Measurements from ENCODE around the gene TMPRSS11A.

Gene TMPRSS11A

DNA sequence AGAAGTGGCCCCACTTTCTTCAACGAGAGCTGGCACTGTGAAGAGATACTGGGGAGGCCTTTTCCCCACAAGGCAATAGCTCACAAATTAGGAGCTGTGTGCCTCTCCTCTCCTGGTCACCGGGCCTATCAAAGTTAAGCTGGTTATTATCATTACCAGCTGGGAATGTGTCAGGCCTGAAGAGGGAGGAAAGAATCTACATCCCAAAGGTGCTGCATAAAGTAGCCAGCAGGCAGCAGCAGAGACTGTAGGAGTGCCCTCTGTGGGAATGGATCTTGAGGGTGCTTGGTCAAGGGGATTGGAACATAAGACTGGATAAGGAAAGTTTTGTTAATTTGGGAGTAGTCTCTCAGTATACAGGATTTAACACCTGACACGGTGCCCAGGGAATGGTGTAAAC is 70.4 kb downstream of the TMPRSS11A start:
- no peaks in the 10 kb centered on the region for H3K4me1 ChIP-seq (ENCODE audit: control insufficient read depth, insufficient read depth, low read length)
- H3K9me3 ChIP-seq (ENCODE audit: control insufficient read depth, insufficient read depth, low read depth, low read length): no peaks in the 10 kb centered on the region
- no peak overlapping the region for H3K27ac ChIP-seq (ENCODE audit: low read depth, low read length)
- H3K27me3 ChIP-seq (ENCODE audit: control insufficient read depth, insufficient read depth, low read length): no peaks in the 10 kb centered on the region
- H3K9ac ChIP-seq (ENCODE audit: low read length): no peak overlapping the region
- no peaks in the 10 kb centered on the region for H3K36me3 ChIP-seq (ENCODE audit: control insufficient read depth, insufficient read depth, low read length)
- no peak overlapping the region for H3K4me3 ChIP-seq (ENCODE audit: low read depth, low read length)

DNA sequence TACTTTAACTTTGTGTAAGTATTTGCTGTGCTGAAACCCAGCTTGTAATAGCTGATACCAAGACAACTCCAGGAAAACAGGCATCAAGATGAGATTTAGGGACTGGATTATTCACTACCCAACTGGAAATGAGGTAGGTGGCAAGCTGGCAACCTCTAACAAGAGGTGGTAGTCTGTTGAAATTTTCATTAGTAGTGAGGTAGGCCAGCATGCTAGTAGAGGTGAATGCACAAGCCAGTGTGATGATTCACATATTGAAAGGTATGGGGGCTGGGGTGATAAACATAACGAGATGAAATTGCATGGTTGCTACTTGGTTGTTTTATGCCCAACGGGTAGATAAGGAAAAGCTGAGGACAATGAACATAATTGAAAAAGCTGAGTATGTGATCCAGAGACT is 71.0 kb downstream of the TMPRSS11A start:
- H3K9ac ChIP-seq (ENCODE audit: low read length): no peak overlapping the region
- no peaks in the 10 kb centered on the region for H3K27me3 ChIP-seq (ENCODE audit: control insufficient read depth, insufficient read depth, low read length)
- no peak overlapping the region for H3K27ac ChIP-seq (ENCODE audit: low read depth, low read length)
- H3K9me3 ChIP-seq (ENCODE audit: control insufficient read depth, insufficient read depth, low read depth, low read length): no peaks in the 10 kb centered on the region
- H3K4me3 ChIP-seq (ENCODE audit: low read depth, low read length): no peak overlapping the region
- no peaks in the 10 kb centered on the region for H3K36me3 ChIP-seq (ENCODE audit: control insufficient read depth, insufficient read depth, low read length)
- no peaks in the 10 kb centered on the region for H3K4me1 ChIP-seq (ENCODE audit: control insufficient read depth, insufficient read depth, low read length)

DNA sequence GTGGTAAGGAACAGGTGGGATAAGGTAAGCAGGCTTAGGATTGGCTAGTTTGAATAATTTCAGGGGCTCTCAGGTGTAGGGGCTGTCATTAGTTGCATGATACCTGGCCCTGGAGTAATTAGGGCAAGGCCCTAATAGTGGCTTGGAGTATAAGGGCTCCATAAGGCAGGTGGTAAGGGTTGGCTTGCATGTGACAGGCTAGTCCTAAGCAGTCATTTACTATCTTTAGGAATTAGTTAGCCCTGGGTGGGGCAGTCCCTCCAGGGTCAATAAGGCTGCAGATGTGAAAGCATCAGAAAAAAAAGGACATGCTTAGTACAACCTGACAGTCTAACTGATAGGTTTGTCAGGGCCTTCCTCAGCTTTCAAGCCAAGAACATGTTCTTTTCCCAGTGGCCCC is 71.6 kb downstream of the TMPRSS11A start:
- H3K9ac ChIP-seq (ENCODE audit: low read length): no peak overlapping the region
- H3K27ac ChIP-seq (ENCODE audit: low read depth, low read length): no peak overlapping the region
- H3K9me3 ChIP-seq (ENCODE audit: control insufficient read depth, insufficient read depth, low read depth, low read length): no peaks in the 10 kb centered on the region
- no peaks in the 10 kb centered on the region for H3K4me1 ChIP-seq (ENCODE audit: control insufficient read depth, insufficient read depth, low read length)
- H3K27me3 ChIP-seq (ENCODE audit: control insufficient read depth, insufficient read depth, low read length): no peaks in the 10 kb centered on the region
- H3K36me3 ChIP-seq (ENCODE audit: control insufficient read depth, insufficient read depth, low read length): no peaks in the 10 kb centered on the region
- no peak overlapping the region for H3K4me3 ChIP-seq (ENCODE audit: low read depth, low read length)

DNA sequence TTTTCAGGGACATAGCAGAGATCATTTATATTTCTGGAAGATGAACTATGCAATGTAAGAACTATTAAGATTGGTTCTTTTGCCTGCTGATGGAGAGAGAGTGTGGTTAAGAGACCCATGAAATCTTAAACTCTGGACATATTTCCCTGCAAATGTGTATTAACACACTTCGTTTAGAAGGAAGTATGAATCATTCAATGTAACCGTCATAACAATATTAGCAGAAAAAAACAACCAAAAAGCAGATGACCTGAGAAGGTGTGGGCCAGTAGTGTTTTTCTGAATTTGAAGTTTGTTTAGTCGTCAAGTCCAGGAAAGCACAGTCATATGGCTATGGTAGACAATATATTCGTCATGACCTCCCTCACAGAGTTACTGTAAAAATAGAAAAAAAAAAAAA is 77.0 kb downstream of the TMPRSS11A start:
- Histone ChIP-seq H3K36me3 (ENCODE audit: control insufficient read depth, insufficient read depth, low read length) (no peaks in the 10 kb centered on the region), H3K4me1 (ENCODE audit: control insufficient read depth, insufficient read depth, low read length) (0 out of 2 replicates have a peak, but pooled peaks cover 3% of the 10 kb centered on the region), H3K9me3 (ENCODE audit: control insufficient read depth, insufficient read depth, low read depth, low read length) (no peaks in the 10 kb centered on the region), H3K9ac (ENCODE audit: low read length) (no peak overlapping the region), H3K27ac (ENCODE audit: low read depth, low read length) (no peak overlapping the region), H3K4me3 (ENCODE audit: low read depth, low read length) (no peak overlapping the region), H3K27me3 (ENCODE audit: control insufficient read depth, insufficient read depth, low read length) (no peaks in the 10 kb centered on the region)

DNA sequence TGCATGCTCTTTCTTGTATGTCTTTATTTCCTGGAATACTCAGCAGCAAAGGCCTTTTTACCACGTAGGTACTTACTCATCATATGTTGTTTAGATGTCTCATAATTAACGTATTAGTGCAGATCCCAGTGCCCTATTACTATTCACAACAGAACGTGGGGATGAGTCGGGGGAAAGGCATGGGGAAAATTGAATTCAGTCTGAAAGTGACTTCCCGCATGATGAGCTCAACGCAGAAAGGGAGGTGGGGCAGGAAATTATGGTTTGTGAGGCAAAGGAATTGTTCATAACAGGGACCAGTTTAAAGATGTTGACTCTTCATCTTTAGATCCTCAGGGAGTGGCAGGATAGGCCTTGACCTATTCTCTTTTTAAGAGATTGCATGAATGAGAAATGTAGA is 77.5 kb downstream of the TMPRSS11A start:
- Histone ChIP-seq H3K9me3 (ENCODE audit: control insufficient read depth, insufficient read depth, low read depth, low read length) (no peaks in the 10 kb centered on the region), H3K4me1 (ENCODE audit: control insufficient read depth, insufficient read depth, low read length) (0 out of 2 replicates have a peak, but pooled peaks cover 3% of the 10 kb centered on the region), H3K36me3 (ENCODE audit: control insufficient read depth, insufficient read depth, low read length) (no peaks in the 10 kb centered on the region), H3K27ac (ENCODE audit: low read depth, low read length) (no peak overlapping the region), H3K27me3 (ENCODE audit: control insufficient read depth, insufficient read depth, low read length) (no peaks in the 10 kb centered on the region), H3K9ac (ENCODE audit: low read length) (no peak overlapping the region), H3K4me3 (ENCODE audit: low read depth, low read length) (no peak overlapping the region)

DNA sequence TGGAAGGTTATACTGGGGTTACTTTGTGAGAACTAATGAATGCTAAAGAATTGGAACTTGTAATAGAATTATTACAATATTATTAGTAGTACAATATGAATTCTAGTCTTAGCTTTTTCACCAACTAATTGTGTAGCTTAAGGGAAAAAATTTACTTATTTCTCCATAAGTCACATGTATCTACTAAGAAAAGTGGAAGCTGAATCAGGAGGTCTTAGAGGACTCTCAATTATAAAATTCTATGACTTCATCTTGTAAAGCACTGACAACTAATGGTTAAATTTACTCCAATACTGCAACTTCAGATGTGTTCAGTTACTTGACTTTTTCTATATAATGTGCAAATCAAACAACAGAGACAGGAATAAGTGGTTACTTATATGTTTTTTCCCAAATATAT is 78.6 kb downstream of the TMPRSS11A start:
- Histone ChIP-seq H3K36me3 (ENCODE audit: control insufficient read depth, insufficient read depth, low read length) (no peaks in the 10 kb centered on the region), H3K4me1 (ENCODE audit: control insufficient read depth, insufficient read depth, low read length) (0 out of 2 replicates have a peak, but pooled peaks cover 3% of the 10 kb centered on the region), H3K27ac (ENCODE audit: low read depth, low read length) (no peak overlapping the region)

DNA sequence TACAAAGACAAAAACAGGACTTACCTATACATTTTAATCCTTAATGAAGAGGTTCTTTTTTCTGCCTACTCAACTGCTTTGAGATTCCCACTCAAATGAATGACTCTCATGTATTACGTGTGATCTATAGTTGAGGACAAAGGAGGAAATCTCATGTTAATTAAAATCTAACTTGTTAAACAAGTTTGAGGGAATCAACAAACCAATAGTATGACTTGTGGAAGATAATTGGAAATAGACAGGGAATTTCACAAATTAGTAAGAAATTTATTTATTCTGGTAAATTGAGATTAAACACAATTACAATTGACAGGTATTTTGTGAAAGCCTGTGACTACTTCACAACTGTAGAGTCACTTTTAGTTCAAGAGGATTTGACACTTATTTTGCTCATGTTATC is 79.4 kb downstream of the TMPRSS11A start, which contains the start of gene TMPRSS11D:
Gene TMPRSS11D (minus strand): TSS at position 101 of the 400 bp plus-strand sequence. CDS start 69 bp downstream, at position 32.
- no peaks in the 10 kb centered on the region for H3K27me3 ChIP-seq (ENCODE audit: control insufficient read depth, insufficient read depth, low read length)
- H3K36me3 ChIP-seq (ENCODE audit: control insufficient read depth, insufficient read depth, low read length): no peaks in the 10 kb centered on the region
- no peaks in the 10 kb centered on the region for H3K9me3 ChIP-seq (ENCODE audit: control insufficient read depth, insufficient read depth, low read depth, low read length)
- H3K9ac ChIP-seq (ENCODE audit: low read length): no peak within 1 kb of the TSS
- no peak within 1 kb of the TSS for H3K4me3 ChIP-seq (ENCODE audit: low read depth, low read length)
- no peak within 1 kb of the TSS for H3K27ac ChIP-seq (ENCODE audit: low read depth, low read length)
- 0 out of 2 replicates have a peak, but pooled peaks cover 3% of the 10 kb centered on the region for H3K4me1 ChIP-seq (ENCODE audit: control insufficient read depth, insufficient read depth, low read length)

More for the DNA sequence above, 78.6 kb downstream of the TMPRSS11A start:
- no peak overlapping the region for H3K9ac ChIP-seq (ENCODE audit: low read length)
- no peak overlapping the region for H3K4me3 ChIP-seq (ENCODE audit: low read depth, low read length)
- no peaks in the 10 kb centered on the region for H3K27me3 ChIP-seq (ENCODE audit: control insufficient read depth, insufficient read depth, low read length)
- no peaks in the 10 kb centered on the region for H3K9me3 ChIP-seq (ENCODE audit: control insufficient read depth, insufficient read depth, low read depth, low read length)

DNA sequence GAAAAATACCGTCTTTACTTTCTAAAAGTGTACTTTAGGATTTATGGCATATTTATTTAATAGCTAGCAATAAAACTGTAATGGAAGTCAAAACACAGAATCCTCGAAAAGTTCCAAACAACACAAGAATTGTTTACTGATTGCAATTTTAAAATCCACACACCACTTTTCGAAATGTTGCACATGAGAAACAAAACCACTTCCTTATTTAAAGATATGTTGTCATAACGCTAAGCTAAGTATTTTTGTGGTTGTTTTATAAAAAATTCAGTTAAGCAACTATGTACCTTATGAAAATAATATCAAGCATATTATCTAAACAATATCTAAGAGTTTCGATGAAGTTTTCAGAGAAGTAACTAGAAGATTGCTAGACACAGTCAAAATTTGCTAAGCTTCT is 79.8 kb downstream of the TMPRSS11A start:
- no peak overlapping the region for H3K27ac ChIP-seq (ENCODE audit: low read depth, low read length)
- H3K9ac ChIP-seq (ENCODE audit: low read length): no peak overlapping the region
- H3K27me3 ChIP-seq (ENCODE audit: control insufficient read depth, insufficient read depth, low read length): no peaks in the 10 kb centered on the region
- no peaks in the 10 kb centered on the region for H3K9me3 ChIP-seq (ENCODE audit: control insufficient read depth, insufficient read depth, low read depth, low read length)
- H3K4me1 ChIP-seq (ENCODE audit: control insufficient read depth, insufficient read depth, low read length): 0 out of 2 replicates have a peak, but pooled peaks cover 3% of the 10 kb centered on the region
- no peaks in the 10 kb centered on the region for H3K36me3 ChIP-seq (ENCODE audit: control insufficient read depth, insufficient read depth, low read length)
- no peak overlapping the region for H3K4me3 ChIP-seq (ENCODE audit: low read depth, low read length)

DNA sequence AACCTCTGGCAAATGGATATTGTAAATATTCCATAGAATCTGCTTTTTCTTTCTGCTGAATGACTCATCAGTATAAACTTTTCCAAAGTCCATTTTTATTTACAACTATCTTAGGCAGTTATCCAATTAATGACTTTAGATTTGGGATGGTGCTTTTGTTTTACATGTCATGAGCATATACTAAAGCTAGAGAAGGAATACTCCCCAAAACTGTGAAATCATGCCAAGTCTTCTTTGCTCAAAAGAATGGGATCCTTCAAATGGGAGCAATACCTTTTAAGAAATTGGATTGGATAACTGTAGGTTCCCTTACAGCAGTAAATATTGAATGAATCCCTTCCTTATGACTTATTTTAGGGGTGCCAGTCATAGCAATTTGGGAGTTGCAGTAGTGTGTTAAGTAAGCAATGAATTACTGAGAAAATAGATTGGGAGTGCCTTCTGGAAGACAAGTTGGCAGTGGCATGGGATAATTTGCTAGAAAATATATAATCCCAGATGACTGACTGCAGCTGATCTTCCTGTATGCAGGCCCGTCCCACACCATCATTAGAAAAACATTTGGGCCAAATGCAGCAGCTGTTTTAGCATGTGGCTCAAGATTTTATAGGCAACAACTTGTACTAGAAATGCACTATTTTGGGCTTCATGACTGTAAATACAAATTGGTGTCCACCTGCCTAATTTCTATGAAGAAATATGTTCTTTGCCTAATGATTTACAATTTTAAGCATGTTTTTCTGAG is 82.3 kb downstream of the TMPRSS11A start:
- H3K4me3 ChIP-seq (ENCODE audit: low read depth, low read length): no peak overlapping the region

DNA sequence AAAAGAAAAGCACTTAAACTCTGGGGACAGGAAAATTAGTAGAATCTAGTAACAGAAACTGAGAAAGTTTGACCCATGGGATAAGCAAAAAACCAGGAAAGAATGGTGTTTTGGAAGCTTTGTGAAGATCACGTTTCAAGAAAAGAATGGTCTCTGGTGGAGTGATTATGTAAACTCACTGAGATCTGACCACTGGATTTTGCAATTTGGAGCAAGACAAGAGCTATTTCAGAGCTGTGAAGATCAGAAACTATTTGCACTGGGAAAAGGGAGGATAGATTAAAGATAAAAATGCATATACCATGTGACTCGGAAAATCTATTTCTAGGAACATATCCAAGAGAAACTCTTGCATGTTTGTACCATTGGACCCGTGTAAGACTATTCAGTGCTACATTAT is 83.8 kb downstream of the TMPRSS11A start:
- no peaks in the 10 kb centered on the region for H3K9me3 ChIP-seq (ENCODE audit: control insufficient read depth, insufficient read depth, low read depth, low read length)
- no peak overlapping the region for H3K9ac ChIP-seq (ENCODE audit: low read length)
- H3K36me3 ChIP-seq (ENCODE audit: control insufficient read depth, insufficient read depth, low read length): no peaks in the 10 kb centered on the region
- H3K27ac ChIP-seq (ENCODE audit: low read depth, low read length): no peak overlapping the region
- H3K4me1 ChIP-seq (ENCODE audit: control insufficient read depth, insufficient read depth, low read length): no peaks in the 10 kb centered on the region
- H3K4me3 ChIP-seq (ENCODE audit: low read depth, low read length): no peak overlapping the region
- no peaks in the 10 kb centered on the region for H3K27me3 ChIP-seq (ENCODE audit: control insufficient read depth, insufficient read depth, low read length)

More for the DNA sequence above, 82.3 kb downstream of the TMPRSS11A start:
- Histone ChIP-seq H3K27ac (ENCODE audit: low read depth, low read length) (no peak overlapping the region), H3K27me3 (ENCODE audit: control insufficient read depth, insufficient read depth, low read length) (no peaks in the 10 kb centered on the region), H3K9ac (ENCODE audit: low read length) (no peak overlapping the region), H3K9me3 (ENCODE audit: control insufficient read depth, insufficient read depth, low read depth, low read length) (no peaks in the 10 kb centered on the region), H3K4me1 (ENCODE audit: control insufficient read depth, insufficient read depth, low read length) (0 out of 2 replicates have a peak, but pooled peaks cover 3% of the 10 kb centered on the region), H3K36me3 (ENCODE audit: control insufficient read depth, insufficient read depth, low read length) (no peaks in the 10 kb centered on the region)

DNA sequence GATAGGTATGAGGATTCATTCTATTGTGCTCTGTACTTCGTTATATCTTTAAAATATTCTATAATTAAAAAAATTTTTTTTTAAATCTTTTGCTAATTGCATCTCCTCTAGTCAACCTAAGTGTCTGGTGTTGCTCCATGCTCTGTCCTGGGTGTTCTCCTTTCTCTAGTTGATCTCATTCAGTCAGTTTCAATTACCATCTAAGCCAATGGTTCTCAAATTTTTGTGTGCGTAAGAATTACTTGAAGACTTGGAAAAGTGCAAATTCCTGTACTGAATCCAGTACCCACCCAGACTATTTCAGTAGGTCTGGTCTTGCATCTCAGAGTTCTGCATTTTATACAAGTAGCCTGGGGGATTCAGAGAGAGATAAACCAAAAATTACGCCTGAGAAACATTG is 86.2 kb downstream of the TMPRSS11A start:
- Histone ChIP-seq H3K27me3 (ENCODE audit: control insufficient read depth, insufficient read depth, low read length) (no peaks in the 10 kb centered on the region), H3K27ac (ENCODE audit: low read depth, low read length) (no peak overlapping the region), H3K4me3 (ENCODE audit: low read depth, low read length) (no peak overlapping the region), H3K36me3 (ENCODE audit: control insufficient read depth, insufficient read depth, low read length) (no peaks in the 10 kb centered on the region), H3K9ac (ENCODE audit: low read length) (no peak overlapping the region), H3K9me3 (ENCODE audit: control insufficient read depth, insufficient read depth, low read depth, low read length) (no peaks in the 10 kb centered on the region), H3K4me1 (ENCODE audit: control insufficient read depth, insufficient read depth, low read length) (no peaks in the 10 kb centered on the region)
